Nephron (organoid): ENCODE data around the gene DAGLB.

Experiments used
- H3K27ac Mint-ChIP-seq, 3 experiments: 2 replicates each; pipeline ENCODE4 v1.8.0; 2020; ENCODE audit warnings: mixed read lengths in 3 of 3, mild to moderate bottlenecking in 2 of 3, moderate library complexity in 1 of 3
- H3K27me3 Mint-ChIP-seq: 2 replicates; pipeline ENCODE4 v1.8.0; 2021; ENCODE audit warnings: low read depth, mild to moderate bottlenecking, moderate library complexity, mixed read lengths
- H3K36me3 Mint-ChIP-seq: 2 replicates; pipeline ENCODE4 v1.8.0; 2020; ENCODE audit warnings: low read depth, mixed read lengths
- H3K4me1 Mint-ChIP-seq: 2 replicates; pipeline ENCODE4 v1.8.0; 2020; ENCODE audit warnings: mixed read lengths
- H3K4me3 Mint-ChIP-seq, 3 experiments: 2 replicates each; pipeline ENCODE4 v1.8.0; 2020; ENCODE audit warnings: mild to moderate bottlenecking in 3 of 3, mixed read lengths in 3 of 3, moderate library complexity in 2 of 3
- H3K9me3 Mint-ChIP-seq: 2 replicates; pipeline ENCODE4 v1.8.0; 2020; ENCODE audit warnings: mixed read lengths
- TF ChIP-seq, protein P1 (sequence below), 3 experiments: fragments of 200-600 bp; sonication (generic); IDR thresholded peaks; one replicate each; pipeline ENCODE4 v1.5.0; 2021; ENCODE audit warnings: antibody characterized with exemption in 3 of 3; ENCODE audit not compliant: unreplicated experiment in 3 of 3

DAGLB gene

DNA sequence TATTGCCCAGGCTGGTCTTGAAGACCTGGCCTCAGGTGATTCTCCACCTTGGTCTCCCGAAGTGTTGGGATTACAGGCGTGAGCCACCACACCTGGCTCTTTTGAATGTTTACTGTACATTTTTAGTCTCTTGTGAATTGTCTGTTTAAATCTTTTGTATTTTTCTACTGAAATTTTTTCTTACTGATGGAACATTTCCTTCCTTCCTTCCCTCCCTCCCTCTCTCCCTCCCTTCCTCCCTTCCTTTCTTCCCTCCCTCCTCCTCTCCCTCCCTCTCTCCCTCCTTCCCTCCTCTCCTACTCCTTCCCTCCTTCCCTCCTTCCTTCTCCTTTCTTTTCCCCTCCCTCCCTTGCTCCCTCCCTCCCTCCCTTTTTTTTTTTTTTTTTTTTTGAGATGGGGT lies 58.0 kb downstream of the DAGLB start:
- Mint-ChIP-seq H3K27me3 (no peaks in the 10 kb centered on the region), H3K27ac (no peak overlapping the region), H3K4me3 (no peak overlapping the region), H3K4me1 (peaks cover 24% of the 10 kb centered on the region), H3K36me3 (peaks cover 62% of the 10 kb centered on the region), H3K9me3 (no peaks in the 10 kb centered on the region)
- TF ChIP-seq, protein P1, sequence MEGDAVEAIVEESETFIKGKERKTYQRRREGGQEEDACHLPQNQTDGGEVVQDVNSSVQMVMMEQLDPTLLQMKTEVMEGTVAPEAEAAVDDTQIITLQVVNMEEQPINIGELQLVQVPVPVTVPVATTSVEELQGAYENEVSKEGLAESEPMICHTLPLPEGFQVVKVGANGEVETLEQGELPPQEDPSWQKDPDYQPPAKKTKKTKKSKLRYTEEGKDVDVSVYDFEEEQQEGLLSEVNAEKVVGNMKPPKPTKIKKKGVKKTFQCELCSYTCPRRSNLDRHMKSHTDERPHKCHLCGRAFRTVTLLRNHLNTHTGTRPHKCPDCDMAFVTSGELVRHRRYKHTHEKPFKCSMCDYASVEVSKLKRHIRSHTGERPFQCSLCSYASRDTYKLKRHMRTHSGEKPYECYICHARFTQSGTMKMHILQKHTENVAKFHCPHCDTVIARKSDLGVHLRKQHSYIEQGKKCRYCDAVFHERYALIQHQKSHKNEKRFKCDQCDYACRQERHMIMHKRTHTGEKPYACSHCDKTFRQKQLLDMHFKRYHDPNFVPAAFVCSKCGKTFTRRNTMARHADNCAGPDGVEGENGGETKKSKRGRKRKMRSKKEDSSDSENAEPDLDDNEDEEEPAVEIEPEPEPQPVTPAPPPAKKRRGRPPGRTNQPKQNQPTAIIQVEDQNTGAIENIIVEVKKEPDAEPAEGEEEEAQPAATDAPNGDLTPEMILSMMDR (IDR thresholded peaks at IDR 0.05; ENCODE audit: unreplicated experiment in 3 of 3), result no peak

DNA sequence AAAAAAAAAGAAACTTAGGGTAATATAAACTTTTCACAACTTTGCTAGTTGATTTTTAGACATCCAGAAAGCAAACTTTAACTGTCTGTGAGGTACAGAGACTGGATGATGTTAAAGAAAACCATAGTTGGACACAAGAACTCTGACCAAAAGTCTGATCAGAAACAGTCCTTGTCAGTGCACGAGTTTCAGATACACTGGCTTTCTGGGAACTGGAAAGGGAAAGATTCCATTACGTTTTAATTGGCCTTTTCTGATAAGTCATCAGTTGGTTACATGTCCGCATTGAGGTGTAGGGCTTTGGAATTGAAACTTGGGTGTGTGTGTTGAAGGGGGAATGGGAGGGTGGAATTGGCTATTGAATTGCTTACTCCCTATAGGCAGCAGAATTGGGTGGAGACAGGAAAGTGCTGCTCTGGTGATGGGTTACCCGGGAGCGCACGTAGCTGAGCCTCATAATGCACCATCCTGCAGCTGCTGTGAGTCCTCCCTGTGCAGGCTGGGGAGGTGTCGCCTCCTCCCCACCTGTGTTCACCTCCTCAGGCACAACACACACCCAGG lies 59.9 kb downstream of the DAGLB start:
- peaks cover 43% of the 10 kb centered on the region for H3K36me3 Mint-ChIP-seq

DNA sequence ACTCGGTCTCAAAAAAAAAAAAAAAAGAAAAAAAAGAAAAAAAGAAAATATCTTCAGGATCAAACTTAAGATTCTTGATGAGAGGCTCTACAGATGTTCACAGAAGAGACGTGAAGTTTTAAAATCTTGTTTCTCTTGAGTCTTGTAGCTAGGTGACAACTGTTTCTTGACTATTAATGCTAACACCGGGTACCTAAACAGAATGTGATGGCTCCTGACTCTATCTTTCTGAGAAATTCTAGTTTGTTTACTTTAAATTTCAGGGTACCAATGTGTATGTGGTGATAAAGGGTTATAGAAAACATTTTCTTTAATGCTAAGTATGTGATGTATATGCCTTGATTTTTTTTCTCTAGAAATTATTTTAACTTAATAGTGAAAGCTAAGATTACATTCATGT lies 61.0 kb downstream of the DAGLB start:
- no peak overlapping the region for H3K4me3 Mint-ChIP-seq

More for the DNA sequence above, 59.9 kb downstream of the DAGLB start:
- H3K27ac Mint-ChIP-seq, result no peak overlapping the region
- no peaks in the 10 kb centered on the region for H3K27me3 Mint-ChIP-seq
- no peak overlapping the region for H3K4me3 Mint-ChIP-seq
- H3K9me3 Mint-ChIP-seq, result no peaks in the 10 kb centered on the region
- TF ChIP-seq, protein P1 (IDR thresholded peaks at IDR 0.05; ENCODE audit: unreplicated experiment in 3 of 3), result no peak
- peaks cover 24% of the 10 kb centered on the region for H3K4me1 Mint-ChIP-seq

DNA sequence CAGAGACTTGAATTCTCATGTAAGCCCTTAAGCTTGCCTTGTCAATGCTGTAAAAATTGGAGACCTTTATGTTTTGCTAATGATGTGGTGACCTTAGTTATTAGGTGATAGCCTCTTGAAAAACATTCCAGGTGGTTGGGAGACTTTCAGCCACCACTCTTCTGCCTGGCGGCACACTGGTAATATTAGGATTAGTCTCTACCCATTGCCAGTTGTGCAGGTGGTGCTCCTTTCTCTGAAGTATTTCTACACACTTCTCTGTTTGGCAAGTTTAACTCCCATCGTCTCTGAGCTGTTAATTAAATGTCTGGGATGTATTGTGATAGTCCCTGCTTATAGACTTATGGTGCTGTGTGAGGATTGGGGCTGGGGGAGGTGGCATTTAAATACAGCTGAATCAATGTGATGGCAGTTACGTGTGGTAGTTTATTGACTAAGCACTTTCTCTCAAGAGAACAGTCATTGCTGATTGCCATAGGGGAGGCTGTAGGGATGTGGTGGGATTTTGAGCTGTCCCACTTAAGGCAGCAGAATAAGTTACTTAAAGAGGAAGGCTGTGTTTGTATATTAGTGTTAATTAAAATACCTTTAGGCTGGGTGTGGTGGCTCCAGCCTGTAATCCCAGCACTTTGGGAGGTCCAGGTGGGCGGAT lies 61.7 kb downstream of the DAGLB start:
- no peaks in the 10 kb centered on the region for H3K27me3 Mint-ChIP-seq
- peak overlapping the region; percentile 45 to 81 (median 54) for H3K27ac Mint-ChIP-seq
- H3K9me3 Mint-ChIP-seq, result no peaks in the 10 kb centered on the region
- peaks cover 31% of the 10 kb centered on the region for H3K36me3 Mint-ChIP-seq
- peaks cover 26% of the 10 kb centered on the region for H3K4me1 Mint-ChIP-seq
- TF ChIP-seq, protein P1 (IDR thresholded peaks at IDR 0.05; ENCODE audit: unreplicated experiment in 3 of 3), result no peak
- H3K4me3 Mint-ChIP-seq, result no peak overlapping the region

More for the DNA sequence above, 61.0 kb downstream of the DAGLB start:
- peaks cover 39% of the 10 kb centered on the region for H3K36me3 Mint-ChIP-seq
- H3K4me1 Mint-ChIP-seq, result peaks cover 26% of the 10 kb centered on the region
- H3K9me3 Mint-ChIP-seq, result no peaks in the 10 kb centered on the region
- no peaks in the 10 kb centered on the region for H3K27me3 Mint-ChIP-seq
- TF ChIP-seq, protein P1 (IDR thresholded peaks at IDR 0.05; ENCODE audit: unreplicated experiment in 3 of 3), result no peak
- no peak overlapping the region for H3K27ac Mint-ChIP-seq

DNA sequence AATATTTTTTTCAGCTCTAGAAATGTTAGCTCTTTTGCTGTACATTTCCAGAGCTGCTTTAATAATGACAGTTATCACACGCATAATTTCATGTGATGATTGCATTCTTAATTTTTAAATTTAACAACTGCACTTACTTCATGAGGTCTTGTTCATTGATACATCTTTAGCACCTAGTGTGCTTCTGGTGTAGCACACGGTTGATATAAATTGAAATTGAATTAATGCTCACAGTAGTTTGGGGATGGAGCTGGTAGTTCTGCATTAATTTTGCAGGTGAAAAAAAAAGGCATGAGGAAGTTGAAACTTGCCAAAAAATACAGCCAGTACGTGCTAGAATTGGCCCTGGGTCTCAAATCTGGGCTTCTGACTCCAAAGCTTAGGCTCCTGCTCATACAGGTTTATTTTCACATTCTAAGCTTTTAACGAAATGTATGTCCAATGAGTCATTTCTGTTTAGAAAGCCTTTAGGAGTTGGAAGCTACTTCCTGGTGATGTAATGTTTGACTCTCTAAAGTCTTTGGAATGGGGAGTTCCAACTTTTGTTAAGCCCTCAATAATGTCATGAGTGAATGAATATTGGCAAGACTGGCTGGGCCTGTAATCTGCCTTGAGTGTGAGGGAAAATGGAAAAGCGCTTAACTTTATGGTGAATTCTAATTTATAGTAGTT lies 62.5 kb downstream of the DAGLB start:
- Mint-ChIP-seq H3K27ac (peak overlapping the region; percentile 45 to 81 (median 68)), H3K4me1 (peaks cover 32% of the 10 kb centered on the region), H3K27me3 (no peaks in the 10 kb centered on the region), H3K36me3 (peaks cover 32% of the 10 kb centered on the region), H3K4me3 (no peak overlapping the region), H3K9me3 (no peaks in the 10 kb centered on the region)
- TF ChIP-seq, protein P1 (IDR thresholded peaks at IDR 0.05; ENCODE audit: unreplicated experiment in 3 of 3), result no peak
